GM10266 (cell line): ENCODE measurements around the gene COA7.

ENCODE experiments used
- DNase-seq: peaks from one replicate; pipeline ENCODE4 v3.0.0; 2012; ENCODE audit errors: extremely low spot score
- TF ChIP-seq, protein P1 (sequence below): IDR thresholded peaks from 2 replicates; pipeline ENCODE4 v1.5.1; 2012; ENCODE audit warnings: mild to moderate bottlenecking, low read depth; ENCODE audit not compliant: control insufficient read depth, insufficient read depth; ENCODE audit errors: missing control alignments

COA7 gene

GRCh38 chr1:52686261-52686751 is 11.8 kb downstream of the COA7 start:
- peak; percentile 74 for DNase-seq
- TF ChIP-seq, protein P1, sequence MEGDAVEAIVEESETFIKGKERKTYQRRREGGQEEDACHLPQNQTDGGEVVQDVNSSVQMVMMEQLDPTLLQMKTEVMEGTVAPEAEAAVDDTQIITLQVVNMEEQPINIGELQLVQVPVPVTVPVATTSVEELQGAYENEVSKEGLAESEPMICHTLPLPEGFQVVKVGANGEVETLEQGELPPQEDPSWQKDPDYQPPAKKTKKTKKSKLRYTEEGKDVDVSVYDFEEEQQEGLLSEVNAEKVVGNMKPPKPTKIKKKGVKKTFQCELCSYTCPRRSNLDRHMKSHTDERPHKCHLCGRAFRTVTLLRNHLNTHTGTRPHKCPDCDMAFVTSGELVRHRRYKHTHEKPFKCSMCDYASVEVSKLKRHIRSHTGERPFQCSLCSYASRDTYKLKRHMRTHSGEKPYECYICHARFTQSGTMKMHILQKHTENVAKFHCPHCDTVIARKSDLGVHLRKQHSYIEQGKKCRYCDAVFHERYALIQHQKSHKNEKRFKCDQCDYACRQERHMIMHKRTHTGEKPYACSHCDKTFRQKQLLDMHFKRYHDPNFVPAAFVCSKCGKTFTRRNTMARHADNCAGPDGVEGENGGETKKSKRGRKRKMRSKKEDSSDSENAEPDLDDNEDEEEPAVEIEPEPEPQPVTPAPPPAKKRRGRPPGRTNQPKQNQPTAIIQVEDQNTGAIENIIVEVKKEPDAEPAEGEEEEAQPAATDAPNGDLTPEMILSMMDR, result peak; percentile 75

GRCh38 chr1:52684545-52684944 is 13.6 kb downstream of the COA7 start:
- DNase-seq, result no peak
- TF ChIP-seq, protein P1, result no peak

GRCh38 chr1:52683367-52683940 is 14.7 kb downstream of the COA7 start:
- TF ChIP-seq, protein P1, result no peak

GRCh38 chr1:52681136-52681535 is 17.0 kb downstream of the COA7 start:
- DNase-seq, result no peak
- TF ChIP-seq, protein P1, result no peak

More at GRCh38 chr1:52683367-52683940, 14.7 kb downstream of the COA7 start:
- DNase-seq, result no peak

GRCh38 chr1:52680353-52680752 is 17.8 kb downstream of the COA7 start:
- no peak for DNase-seq
- TF ChIP-seq, protein P1, result no peak

- no peak for DNase-seq
- TF ChIP-seq, protein P1, result no peak
Measured at GRCh38 chr1:52679498-52679897, 18.6 kb downstream of the COA7 start.

DNA sequence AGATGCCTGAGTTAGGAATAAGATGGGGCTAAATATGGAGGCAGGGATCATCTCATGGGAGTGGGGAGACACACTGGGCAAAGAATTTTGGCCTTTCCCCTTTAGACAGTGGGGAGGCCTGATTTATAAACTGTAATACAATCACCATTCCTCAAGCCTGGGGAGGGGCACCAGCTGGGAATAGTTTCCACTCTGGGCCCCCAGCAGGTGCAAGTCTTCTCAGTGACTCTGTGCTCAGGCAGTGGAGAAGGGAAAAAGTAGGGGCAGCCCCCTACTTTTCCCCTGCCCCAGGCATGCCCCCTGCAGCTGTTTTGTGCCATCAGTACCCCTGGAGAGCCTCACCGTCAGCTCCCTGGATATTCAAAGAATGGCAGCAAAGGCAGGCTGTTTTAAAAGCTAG is 19.1 kb downstream of the COA7 start:
- DNase-seq, result no peak
- TF ChIP-seq, protein P1, result no peak
